ENCODE data around the gene MICAL3.

MICAL3 gene

GRCh38 chr22:17925431-17925841 is 98.9 kb downstream of the MICAL3 start:
- DNase-seq: no peak

- no peak for DNase-seq
These were observed 99.5 kb downstream of the MICAL3 start for GRCh38 chr22:17924735-17925364.

- no peak for DNase-seq
These were observed 100.3 kb downstream of the MICAL3 start for GRCh38 chr22:17924076-17924475.

GRCh38 chr22:17922925-17923903 is 101.1 kb downstream of the MICAL3 start:
- no peak for DNase-seq

- DNase-seq: no peak
These were observed 102.2 kb downstream of the MICAL3 start for GRCh38 chr22:17921871-17922821.

GRCh38 chr22:17920992-17921650 is 103.2 kb downstream of the MICAL3 start:
- no peak for DNase-seq

DNA sequence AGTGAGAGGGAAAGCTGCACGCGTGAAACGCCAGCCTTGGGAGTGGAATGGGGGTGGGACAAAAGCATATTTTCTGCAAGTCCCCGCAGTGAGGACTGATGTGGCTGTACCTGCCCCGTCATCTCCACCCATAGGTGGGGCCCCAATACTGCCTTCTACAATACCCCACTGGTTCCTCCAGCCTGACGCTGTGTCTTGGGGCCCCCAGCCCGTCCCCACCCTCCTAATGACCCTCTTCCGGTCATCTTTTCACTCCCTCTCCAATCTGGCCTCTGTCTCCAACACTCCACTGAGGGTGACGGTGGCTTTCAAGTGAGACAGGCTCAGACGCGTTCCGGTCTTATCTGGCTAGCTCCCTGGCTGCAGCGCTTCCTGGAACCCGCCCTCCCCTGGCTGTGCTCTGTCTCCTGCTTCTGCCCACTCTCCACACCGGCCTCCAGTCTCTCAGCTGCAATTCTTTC is 104.2 kb downstream of the MICAL3 start:
- no peak for DNase-seq

DNA sequence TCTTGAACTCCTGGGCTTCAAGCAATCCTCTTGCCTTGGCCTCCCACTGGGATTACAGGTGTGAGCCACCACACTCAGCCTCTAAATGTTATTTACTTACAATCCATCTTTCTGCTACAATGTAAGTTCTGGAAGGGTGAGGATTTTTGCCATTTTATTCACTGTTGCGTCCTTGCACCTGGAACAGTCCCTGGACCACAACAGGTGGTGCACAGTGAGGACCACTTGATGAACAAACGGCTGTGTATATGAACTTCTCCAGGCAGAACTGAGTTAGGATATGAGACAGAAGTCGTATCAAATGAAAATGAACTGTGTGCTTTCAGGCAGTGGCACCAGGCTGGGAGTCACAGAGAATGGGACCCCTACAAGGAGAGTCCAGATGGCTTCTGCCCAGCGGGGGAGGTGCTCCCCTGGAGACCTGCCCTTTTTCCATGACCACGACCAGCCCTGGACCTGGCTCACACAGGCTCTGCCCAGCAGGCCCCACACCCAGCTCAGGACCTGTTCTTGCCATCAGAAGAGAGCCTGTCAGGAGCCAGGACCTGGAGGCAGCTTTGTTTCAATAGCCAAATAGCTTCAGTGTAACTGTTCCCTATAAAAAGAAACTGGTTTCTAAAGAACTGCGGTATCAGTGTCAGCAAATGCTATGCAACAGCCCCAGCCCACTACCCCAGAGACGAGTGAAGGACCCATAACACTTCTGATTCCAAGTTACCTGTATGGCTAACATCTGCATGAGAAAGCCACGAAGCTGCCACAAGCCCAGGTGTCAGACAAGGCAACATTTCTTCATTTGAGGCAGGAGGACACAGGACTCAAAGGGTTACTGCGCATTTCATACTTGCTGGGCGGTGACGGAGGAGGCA is 104.9 kb downstream of the MICAL3 start:
- no peak for DNase-seq

DNA sequence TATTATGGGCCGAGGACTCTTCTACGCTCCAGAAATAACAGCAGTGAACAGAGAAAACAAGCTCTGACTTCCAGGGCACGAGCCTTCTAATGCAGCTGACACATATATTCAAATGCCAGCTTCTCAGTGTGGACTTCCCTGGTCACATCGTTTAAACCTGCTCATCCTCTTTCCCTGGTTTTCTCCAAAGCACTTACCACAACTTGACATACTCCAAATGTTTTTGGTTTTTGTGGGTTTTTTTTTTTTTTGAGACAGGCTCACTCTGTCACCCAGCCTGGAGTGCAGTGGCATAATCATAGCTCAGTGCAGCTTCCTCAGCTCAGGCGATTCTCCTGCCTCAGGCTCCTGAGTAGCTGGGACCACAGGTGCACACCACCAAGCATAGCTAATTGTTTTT is 105.5 kb downstream of the MICAL3 start:
- no peak for DNase-seq

DNA sequence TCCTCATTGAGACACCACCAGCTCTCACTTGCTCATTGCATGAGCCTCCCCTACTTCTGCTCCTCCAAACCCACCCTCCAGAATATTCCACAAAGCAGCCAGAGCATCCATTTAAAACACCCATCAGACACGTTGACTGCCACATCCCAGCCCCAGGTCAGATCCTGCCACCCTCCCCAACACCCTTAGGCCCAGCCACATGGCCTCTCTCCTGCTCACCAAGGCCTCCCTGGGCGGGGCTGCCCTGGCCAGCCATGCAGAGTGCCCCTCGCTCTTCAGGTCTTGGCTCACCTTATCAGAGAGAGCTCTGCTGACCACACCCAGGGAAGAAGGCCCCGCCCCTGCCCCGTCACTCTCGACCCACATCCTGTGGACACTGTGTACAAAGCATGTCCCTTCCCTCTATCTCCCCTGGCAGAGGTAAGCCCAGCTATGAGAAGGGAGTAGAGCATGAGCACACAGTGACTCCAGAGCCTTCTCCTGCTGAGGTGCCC is 106.8 kb downstream of the MICAL3 start:
- no peak for DNase-seq

- no peak for DNase-seq
These were observed 108.0 kb downstream of the MICAL3 start for GRCh38 chr22:17916226-17916889.

DNA sequence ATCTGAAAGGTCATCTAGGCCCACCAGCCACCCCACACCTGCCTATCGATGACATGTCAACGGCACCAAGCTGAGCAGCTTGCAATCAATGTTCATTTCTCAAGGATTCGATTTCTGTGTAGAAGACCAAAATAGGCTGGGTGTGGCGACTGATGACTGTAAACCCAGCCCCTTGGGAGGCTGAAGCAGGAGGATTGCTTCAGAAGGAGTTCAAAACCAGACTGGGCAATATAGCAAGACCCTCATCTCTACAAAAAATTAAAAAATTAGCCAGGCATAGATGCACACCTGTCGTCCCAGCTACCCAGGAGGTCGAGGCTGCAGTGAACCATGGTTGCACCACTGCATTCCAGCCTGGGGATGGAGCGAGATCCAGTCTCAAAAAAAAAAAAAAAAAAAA is 108.7 kb downstream of the MICAL3 start:
- no peak for DNase-seq

DNA sequence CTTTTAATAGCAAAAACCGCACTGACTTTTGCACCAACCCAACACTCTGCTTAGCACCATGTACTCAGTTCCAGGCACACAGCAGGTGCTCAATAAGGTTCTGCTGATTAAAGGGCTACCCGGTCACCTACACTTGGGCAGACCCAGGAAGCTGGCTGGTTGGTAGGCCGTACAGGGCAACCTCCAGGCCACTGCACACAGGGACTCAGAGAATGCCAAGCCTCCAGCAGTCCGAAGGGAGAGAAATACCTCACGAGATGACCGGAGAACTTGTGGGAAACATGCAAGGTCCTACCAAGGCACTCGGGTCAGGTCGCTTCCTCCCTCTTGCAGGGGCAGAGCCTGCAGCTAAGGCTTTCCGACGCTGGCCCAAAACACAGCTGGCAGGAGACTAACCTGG is 109.2 kb downstream of the MICAL3 start:
- no peak for DNase-seq

GRCh38 chr22:17914474-17914873 is 109.9 kb downstream of the MICAL3 start:
- DNase-seq: no peak

DNA sequence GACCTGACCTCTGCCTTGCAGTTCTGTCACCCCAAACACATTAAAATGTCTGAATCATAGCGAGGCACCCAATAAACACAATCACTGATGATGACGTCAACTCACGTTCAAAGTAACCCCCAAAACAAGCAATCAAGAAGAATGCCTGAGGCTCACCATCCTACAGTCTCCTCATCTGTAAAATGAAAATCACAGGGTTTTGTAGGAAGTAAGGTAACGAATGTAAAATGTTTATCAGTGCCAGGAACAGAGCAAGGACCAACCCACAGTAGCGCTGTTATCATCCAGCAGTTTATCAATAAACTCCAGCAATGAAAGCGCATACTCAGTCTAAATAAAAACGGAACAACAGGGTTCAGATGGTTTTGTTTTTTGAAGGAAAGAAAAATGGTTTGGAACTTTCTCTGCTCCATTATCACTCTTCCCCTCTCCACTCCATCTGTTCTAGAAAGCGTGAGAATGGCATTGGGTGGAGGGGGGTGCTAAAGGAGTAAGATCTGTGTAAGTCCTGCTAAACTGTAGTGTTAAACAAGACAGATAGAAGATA is 110.5 kb downstream of the MICAL3 start:
- DNase-seq: no peak

DNA sequence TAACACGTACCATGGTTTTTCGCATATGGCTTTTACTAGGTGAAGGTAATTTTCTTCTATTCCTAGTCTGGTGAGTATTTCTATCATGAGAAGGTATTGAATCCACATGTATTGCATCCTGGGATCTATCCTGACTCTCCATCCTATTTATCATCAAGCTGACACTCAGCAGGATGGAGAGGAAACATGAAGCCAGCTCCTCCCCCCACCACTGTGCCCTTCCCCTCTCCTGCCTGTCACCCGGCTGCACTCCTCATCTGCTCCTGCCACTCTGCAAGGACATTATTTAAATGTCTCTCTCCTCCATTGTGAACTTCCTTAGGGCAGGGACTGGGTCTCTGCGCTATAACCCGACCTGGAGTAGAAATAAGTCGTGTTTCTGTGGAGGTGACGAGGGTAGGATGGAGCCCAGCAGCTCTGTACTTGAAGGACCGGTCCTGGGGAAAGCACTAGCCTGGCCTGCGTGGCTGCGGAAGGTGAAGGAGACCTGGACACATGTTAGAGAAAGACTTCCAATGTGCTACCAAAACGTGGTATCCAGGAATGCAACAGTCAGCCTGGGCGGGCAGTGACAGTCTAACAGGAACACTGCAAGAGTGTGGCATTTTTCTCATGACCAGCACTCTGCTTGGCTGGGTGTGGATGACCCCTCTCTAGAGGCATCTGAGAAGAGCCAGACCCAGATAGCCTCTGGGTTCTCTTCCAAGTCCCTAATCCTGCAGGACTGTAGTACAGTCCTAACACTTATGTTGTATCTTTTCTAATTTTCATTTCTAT is 111.2 kb downstream of the MICAL3 start:
- DNase-seq: no peak

- no peak for DNase-seq
These were observed 112.5 kb downstream of the MICAL3 start for GRCh38 chr22:17911887-17912286.

DNA sequence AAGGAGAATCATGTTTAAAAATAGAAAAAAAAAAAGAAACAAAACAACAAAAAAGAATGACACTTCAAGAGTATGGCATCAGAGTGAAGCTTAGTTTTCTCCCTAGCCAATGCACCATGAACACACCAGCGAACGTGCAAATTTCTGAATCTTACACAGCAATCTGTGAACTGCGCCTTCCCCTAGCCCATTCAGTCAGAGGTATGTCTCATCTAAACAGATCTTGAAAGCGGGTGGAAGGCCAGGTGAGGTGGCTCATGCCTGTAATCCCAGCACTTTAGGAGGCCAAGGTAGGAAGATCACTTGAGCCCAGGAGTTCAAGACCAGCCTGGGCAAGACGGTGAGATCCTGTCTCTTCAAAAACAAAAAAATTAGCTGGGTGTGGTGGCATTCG is 113.1 kb downstream of the MICAL3 start:
- no peak for DNase-seq

DNA sequence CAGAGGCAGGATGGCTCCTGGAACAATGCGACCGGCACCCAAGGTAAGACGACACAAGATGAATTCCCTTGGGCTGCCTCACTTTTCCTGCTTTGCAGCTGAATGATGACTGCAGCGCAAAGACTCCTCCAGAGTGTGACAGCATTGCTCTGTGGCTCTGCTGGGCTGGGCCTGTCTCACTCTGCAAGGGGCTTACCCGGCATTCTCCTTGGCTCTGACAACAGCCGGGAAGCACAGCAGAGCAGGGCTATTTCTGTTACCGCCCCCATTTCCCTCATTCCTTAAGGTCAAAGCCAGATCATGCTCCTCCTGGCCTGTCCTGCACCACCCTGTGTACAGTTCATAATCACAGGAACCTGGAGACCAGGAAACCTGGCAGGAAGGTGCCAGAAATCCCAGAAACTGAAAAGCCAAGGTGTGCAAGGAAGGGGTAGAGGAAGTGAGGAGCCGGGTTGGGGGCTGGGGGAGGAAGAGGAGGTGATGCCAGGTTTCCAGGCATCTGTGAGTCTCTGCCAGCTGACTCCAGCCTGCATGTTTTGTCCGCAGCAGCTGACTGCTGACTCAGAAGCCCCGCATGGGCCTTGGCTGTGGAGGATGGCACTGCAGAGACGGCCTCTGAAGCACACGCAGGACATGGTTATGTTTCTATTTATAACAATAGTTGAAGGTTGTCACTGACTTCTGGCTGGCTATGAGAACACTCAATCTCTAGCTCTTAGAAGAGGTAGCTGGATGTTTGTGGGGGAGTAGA is 113.6 kb downstream of the MICAL3 start:
- DNase-seq: peak; percentile 10
